GM21786 (cell line): ENCODE measurements around the gene UNKL.
A peak's percentile ranks its signal among the peaks of the same experiment; 100 is the strongest.

Experiments
- ATAC-seq: cut with Tn5 transposase; IDR thresholded peaks from one replicate; pipeline ENCODE4 v1.9.1; 2021; ENCODE audit not compliant: unreplicated experiment

The UNKL gene

GRCh38 chr16:1414532-1415260 lies at the start of gene UNKL:
Gene UNKL, minus strand, starts transcription at chr16:1414704. Its CDS starts 13 bp downstream, at chr16:1414691.
- peak; percentile 43 for ATAC-seq

GRCh38 chr16:1461146-1461545 lies 46.6 kb upstream of the UNKL start:
- no peak for ATAC-seq

- ATAC-seq: no peak
Measured at GRCh38 chr16:1460602-1461138, 46.2 kb upstream of the UNKL start.

GRCh38 chr16:1459967-1460366 lies 45.5 kb upstream of the UNKL start:
- no peak for ATAC-seq

- ATAC-seq: no peak
Measured at GRCh38 chr16:1458977-1459341, 44.5 kb upstream of the UNKL start.

GRCh38 chr16:1458336-1458976 lies 44.0 kb upstream of the UNKL start:
- no peak for ATAC-seq

- no peak for ATAC-seq
Measured at GRCh38 chr16:1457489-1458245, 43.2 kb upstream of the UNKL start.

GRCh38 chr16:1456951-1457350 lies 42.4 kb upstream of the UNKL start:
- no peak for ATAC-seq

- ATAC-seq: no peak
Measured at GRCh38 chr16:1455190-1456171, 41.0 kb upstream of the UNKL start.

GRCh38 chr16:1454561-1454960 lies 40.1 kb upstream of the UNKL start:
- no peak for ATAC-seq

- no peak for ATAC-seq
Measured at GRCh38 chr16:1453316-1453715, 38.8 kb upstream of the UNKL start.

GRCh38 chr16:1452530-1452929 lies 38.0 kb upstream of the UNKL start:
- no peak for ATAC-seq

- no peak for ATAC-seq
Measured at GRCh38 chr16:1451702-1452392, 37.3 kb upstream of the UNKL start.

GRCh38 chr16:1450841-1451240 lies 36.3 kb upstream of the UNKL start:
- no peak for ATAC-seq

GRCh38 chr16:1450218-1450617 lies 35.7 kb upstream of the UNKL start:
- ATAC-seq: no peak

- ATAC-seq: no peak
Measured at GRCh38 chr16:1449201-1449788, 34.8 kb upstream of the UNKL start.

- ATAC-seq: no peak
Measured at GRCh38 chr16:1448536-1449116, 34.1 kb upstream of the UNKL start.

GRCh38 chr16:1447965-1448364 lies 33.5 kb upstream of the UNKL start:
- no peak for ATAC-seq
